ENCODE results near the gene CDK5RAP2.

DNA sequence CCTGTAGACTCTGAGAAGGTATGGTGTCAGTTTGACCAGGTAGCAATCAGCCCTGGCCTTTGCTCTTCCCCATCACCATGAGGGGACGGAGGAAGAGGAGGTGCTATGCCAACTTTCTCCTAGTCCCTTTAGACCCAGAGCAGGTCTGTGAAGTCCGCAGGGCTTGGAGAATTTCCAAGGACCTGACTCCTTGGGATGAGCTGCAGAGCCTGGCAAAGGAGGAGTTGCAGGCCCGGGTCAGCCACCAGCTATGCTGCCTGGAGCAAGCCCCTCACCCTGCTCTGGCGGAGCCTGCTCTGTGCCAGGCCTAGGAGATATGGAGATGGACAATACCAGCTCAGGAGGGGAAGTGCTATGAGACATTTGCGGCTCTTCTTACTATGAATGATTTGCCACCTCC, 188.3 kb downstream of the CDK5RAP2 start:
- TF ChIP-seq CTCF (conservative IDR thresholded peaks at IDR 0.05; ENCODE audit: low read length): no peak
- no peak for TF ChIP-seq EZH2phosphoT487 (IDR thresholded peaks at IDR 0.05; ENCODE audit: borderline replicate concordance)
